Activated T-helper 1 cell treated with anti-CD3 and anti-CD28 coated beads, Interleukin-12 subunit alpha, Interleukin-12 subunit beta, Interleukin-2, Interleukin-4 antibody, amounts not matched to agents 30 ng/mL and 10 ng/mL and 1 ng/mL, durations not matched to agents 14 hours and 24 hours and 36 hours (primary cell): ENCODE results near the gene ADGRB2. TPM values are rescaled to one million over a fixed set of nuclear protein-coding genes. Genes with fewer than 3 reads are reported as not detected.
A peak's percentile ranks its signal among the peaks of the same experiment; 100 is the strongest.

Experiments
- DNase-seq: peaks from one replicate; pipeline ENCODE4 v3.0.0; 2021; ENCODE audit warnings: low spot score
- H3K27ac Mint-ChIP-seq: one replicate; pipeline ENCODE4 v1.8.0; 2021; ENCODE audit warnings: mild to moderate bottlenecking, mixed read lengths
- H3K27me3 Mint-ChIP-seq: one replicate; pipeline ENCODE4 v1.8.0; 2022; ENCODE audit warnings: mild to moderate bottlenecking, moderate library complexity, mixed read lengths; ENCODE audit not compliant: insufficient read depth
- H3K36me3 Mint-ChIP-seq: one replicate; pipeline ENCODE4 v1.8.0; 2021; ENCODE audit warnings: low read depth, mixed read lengths
- H3K4me1 Mint-ChIP-seq: one replicate; pipeline ENCODE4 v1.8.0; 2021; ENCODE audit warnings: low read depth, mixed read lengths
- H3K4me3 Mint-ChIP-seq: one replicate; pipeline ENCODE4 v1.8.0; 2021; ENCODE audit warnings: mild to moderate bottlenecking, moderate library complexity, mixed read lengths
- H3K9me3 Mint-ChIP-seq: one replicate; pipeline ENCODE4 v1.8.0; 2021; ENCODE audit warnings: mixed read lengths
- intact Hi-C: fragments of 100-400 bp; cut with micrococcal nuclease; formaldehyde crosslinking; loops from one replicate; pipeline ENCODE4 v1.15.1; 2024
- total RNA-seq: library from RNA; stranded (reverse); gene quantifications from 2 replicates; pipeline ENCODE4 v1.2.3, GENCODE V29; 2022

The ADGRB2 gene, protein sequence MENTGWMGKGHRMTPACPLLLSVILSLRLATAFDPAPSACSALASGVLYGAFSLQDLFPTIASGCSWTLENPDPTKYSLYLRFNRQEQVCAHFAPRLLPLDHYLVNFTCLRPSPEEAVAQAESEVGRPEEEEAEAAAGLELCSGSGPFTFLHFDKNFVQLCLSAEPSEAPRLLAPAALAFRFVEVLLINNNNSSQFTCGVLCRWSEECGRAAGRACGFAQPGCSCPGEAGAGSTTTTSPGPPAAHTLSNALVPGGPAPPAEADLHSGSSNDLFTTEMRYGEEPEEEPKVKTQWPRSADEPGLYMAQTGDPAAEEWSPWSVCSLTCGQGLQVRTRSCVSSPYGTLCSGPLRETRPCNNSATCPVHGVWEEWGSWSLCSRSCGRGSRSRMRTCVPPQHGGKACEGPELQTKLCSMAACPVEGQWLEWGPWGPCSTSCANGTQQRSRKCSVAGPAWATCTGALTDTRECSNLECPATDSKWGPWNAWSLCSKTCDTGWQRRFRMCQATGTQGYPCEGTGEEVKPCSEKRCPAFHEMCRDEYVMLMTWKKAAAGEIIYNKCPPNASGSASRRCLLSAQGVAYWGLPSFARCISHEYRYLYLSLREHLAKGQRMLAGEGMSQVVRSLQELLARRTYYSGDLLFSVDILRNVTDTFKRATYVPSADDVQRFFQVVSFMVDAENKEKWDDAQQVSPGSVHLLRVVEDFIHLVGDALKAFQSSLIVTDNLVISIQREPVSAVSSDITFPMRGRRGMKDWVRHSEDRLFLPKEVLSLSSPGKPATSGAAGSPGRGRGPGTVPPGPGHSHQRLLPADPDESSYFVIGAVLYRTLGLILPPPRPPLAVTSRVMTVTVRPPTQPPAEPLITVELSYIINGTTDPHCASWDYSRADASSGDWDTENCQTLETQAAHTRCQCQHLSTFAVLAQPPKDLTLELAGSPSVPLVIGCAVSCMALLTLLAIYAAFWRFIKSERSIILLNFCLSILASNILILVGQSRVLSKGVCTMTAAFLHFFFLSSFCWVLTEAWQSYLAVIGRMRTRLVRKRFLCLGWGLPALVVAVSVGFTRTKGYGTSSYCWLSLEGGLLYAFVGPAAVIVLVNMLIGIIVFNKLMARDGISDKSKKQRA (N-terminal part only)
- total RNA-seq: 0.13 and 0.29 TPM in 2 replicates

DNA sequence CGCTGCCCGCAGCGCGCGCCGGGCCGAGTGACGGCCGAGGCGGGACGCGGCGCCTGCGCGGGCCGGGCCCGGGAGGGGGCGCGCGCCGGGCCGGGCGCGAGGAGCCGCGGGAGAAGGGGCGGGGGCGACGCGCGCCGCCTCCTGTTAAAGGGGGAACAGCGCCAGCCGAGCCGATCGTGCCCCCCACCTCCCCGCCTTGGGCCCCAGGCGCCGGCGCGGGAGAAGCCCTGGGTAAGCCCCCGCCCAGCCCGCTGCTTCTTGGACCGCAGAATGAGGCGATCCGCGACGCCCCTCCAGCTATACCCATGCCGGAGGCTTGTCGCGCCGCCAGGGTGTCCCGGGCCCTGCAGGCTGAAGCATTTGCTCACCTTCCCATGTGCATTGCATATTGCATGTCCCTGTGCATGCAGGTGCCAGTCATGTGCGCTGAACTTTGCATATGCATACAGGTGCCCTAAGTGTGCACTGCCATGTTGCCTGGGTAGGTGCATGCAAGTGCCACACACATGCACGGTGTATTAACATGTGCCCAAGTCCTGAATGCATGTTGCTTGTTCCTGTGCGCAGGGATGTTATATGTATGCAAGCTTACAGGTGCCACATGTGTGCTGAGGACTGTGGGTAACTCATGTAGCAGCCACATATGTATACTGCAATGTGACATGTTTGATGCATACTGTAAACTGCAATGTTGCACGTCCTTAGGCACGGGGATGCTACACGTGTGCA, at the start of gene ADGRB2:
ADGRB2 (minus strand) TSS at position 29 of the 729 bp plus-strand sequence. CDS start 7,119 bp downstream, outside the sequence.
- H3K4me3 Mint-ChIP-seq: peak within 1 kb of the TSS; percentile 81
- peaks cover 66% of the 10 kb centered on the region for H3K27me3 Mint-ChIP-seq
- DNase-seq: no peak
- no peak within 1 kb of the TSS for H3K27ac Mint-ChIP-seq
- intact Hi-C loops: loop anchor here (5.0 kb wide), 3 partner anchors 57 to 1022 kb away; no protein-coding TSS in a partner anchor
- no peaks in the 10 kb centered on the region for H3K9me3 Mint-ChIP-seq
- H3K36me3 Mint-ChIP-seq: no peaks in the 10 kb centered on the region
- H3K4me1 Mint-ChIP-seq: peaks cover 38% of the 10 kb centered on the region

DNA sequence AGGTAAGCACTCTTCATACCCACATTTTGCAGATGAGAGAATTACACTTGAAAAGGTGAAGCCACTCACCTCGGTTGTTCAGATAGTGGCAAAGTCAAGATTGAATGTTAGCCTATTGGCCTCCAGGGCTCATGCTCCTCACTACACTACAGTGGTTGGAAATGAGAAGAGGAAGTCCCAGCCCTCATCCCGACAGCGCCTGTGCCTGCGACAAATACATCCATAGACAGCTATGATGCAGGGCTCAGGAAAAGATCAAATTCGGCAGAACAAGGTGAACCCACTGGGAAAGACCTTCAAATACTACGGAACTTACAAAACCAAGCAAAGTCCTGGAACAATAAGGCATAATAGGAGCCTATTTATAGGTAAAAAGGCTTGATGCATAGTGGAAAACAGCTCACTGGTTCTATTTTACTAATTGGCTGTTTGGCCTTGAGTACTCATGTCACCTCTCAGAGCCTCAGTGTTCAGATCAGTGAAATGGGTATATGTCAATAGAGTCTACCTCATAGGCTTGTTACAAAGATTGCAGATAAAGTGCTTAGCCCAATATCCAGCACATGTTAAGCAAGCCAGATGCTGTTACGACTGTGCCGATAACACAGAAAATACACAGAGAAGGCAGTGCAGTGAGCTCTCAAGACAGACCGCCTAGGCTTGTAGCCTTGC, 48.2 kb upstream of the ADGRB2 start:
- intact Hi-C loops: no loop called here
- Mint-ChIP-seq H3K36me3 (no peaks in the 10 kb centered on the region), H3K9me3 (no peaks in the 10 kb centered on the region)

DNA sequence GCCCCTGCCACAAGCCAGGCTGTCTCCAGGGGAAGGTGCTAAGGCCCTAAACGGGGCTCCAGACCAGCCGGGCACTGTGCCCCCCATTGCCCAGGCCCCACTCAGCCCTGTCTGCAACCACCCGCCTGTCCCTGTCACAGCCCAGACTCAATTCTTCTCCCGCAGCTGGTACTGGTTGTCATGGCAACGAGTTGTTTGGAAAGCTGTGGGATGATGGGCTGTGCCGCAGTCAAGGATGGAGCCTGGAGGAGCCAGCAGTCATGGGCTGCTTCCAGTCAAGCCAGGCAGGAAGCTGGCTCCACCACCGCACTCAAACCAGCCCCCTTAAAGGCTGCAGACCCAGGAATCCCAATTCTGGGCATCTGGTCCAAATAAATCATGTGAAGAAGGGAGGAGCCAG, 47.5 kb upstream of the ADGRB2 start:
- Mint-ChIP-seq H3K9me3 (no peaks in the 10 kb centered on the region), H3K4me3 (no peak overlapping the region), H3K4me1 (peaks cover 10% of the 10 kb centered on the region), H3K36me3 (no peaks in the 10 kb centered on the region), H3K27ac (no peak overlapping the region), H3K27me3 (peaks cover 12% of the 10 kb centered on the region)
- intact Hi-C loops: no loop called here
- DNase-seq: no peak

More for the DNA sequence above, 48.2 kb upstream of the ADGRB2 start:
- Mint-ChIP-seq H3K4me1 (peaks cover 10% of the 10 kb centered on the region), H3K27me3 (peaks cover 10% of the 10 kb centered on the region), H3K27ac (no peak overlapping the region), H3K4me3 (no peak overlapping the region)
- DNase-seq: no peak

DNA sequence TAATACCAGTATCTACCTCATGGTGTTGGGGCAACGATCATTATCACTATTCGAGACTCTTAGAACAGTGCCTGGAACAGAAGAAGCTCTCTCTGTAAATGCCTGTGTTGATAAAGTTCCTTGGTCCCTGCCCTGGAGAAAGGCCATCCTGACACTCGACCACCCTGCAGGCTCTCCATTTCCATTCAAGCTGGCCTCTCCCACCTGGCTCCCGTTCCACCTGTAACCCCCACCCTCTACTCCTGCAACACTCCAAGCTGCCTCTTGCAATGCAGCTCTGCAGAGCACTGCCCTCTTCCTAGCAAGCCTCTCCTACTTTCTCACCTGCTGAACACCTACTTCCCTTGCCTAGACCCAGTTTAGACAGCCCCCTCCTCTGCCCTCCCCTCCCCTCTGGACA, 45.6 kb upstream of the ADGRB2 start:
- Mint-ChIP-seq H3K36me3 (no peaks in the 10 kb centered on the region), H3K27me3 (peaks cover 15% of the 10 kb centered on the region), H3K4me1 (peaks cover 5% of the 10 kb centered on the region), H3K9me3 (no peaks in the 10 kb centered on the region), H3K4me3 (no peak overlapping the region), H3K27ac (no peak overlapping the region)
- DNase-seq: no peak
- intact Hi-C loops: no loop called here

DNA sequence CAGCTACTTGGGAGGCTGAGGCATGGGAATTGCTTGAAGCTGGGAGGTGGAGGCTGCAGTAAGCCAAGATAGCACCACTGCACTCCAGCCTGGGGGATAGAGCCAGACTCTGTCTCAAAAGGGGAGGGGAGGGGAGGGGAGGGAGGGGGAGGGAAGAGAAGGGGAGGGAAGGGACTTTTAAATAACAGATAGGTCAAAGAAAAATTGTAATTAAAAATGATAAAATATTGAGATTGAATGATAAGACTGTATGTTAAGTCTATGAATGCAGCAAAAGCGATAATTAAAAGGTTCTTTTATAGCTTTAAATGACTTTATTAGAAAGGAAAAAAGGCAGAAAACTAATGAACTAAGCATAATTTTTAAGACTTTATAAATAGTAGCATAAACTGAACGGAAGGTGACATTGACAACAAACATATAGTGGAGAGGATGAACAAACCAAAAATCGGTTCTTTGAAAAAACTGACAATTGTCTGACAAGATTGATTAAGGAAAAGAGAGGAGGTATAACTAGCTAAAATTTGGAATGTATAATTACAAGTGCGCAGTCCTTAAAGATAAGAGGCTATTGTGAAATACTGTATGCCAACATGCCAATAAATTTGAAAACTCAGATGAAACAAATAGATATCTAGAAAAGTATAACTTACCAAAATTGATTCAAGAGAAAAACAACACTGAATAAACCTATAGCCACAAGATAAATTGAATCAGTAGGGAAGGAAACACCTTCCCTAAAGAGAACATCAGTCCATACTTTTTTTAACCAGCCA, 43.3 kb upstream of the ADGRB2 start:
- H3K4me1 Mint-ChIP-seq: peaks cover 5% of the 10 kb centered on the region
- H3K9me3 Mint-ChIP-seq: no peaks in the 10 kb centered on the region
- no peaks in the 10 kb centered on the region for H3K36me3 Mint-ChIP-seq
- no peak overlapping the region for H3K27ac Mint-ChIP-seq
- intact Hi-C loops: no loop called here
- DNase-seq: no peak
- no peak overlapping the region for H3K4me3 Mint-ChIP-seq
- H3K27me3 Mint-ChIP-seq: peaks cover 18% of the 10 kb centered on the region

DNA sequence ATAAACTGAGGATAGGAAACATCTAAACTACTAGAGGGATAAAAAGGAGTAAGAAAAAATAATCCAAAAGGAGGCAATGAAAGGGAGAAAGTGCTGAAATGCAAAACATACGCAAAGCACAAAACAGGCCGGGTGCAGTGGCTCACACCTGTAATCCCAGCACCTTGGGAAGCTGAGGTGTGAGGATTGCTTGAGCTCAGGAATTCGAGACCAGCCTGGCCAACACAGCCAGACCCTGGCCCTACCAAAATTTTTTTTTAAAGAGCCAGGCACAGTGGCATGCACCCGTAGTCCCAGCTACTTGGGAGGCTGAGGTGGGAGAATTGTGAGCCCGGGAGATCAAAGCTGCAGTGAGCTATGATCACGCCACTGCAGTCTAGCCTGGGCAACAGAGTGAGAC, 41.2 kb upstream of the ADGRB2 start:
- Mint-ChIP-seq H3K4me1 (no peaks in the 10 kb centered on the region), H3K36me3 (no peaks in the 10 kb centered on the region), H3K4me3 (no peak overlapping the region), H3K27ac (no peak overlapping the region), H3K9me3 (no peaks in the 10 kb centered on the region), H3K27me3 (peaks cover 15% of the 10 kb centered on the region)
- intact Hi-C loops: no loop called here
- no peak for DNase-seq

DNA sequence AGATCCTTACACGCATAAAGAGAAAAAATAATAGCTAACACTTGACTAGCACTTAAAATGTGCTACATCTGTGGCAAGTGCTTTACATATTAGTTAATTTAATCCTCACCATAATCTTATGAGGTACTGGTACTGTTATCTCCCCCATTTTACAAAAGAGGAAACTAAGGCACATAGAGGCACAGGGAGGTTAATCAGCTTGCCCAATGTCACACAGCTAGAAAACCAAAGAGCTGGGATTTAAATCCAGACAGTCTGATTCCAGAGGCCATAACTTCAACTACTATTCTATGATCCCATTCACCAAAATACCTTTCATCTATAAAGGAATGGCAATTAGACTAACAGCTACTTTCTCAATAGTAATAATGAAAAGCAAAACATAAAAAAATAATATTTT, 40.0 kb upstream of the ADGRB2 start:
- H3K4me1 Mint-ChIP-seq: no peaks in the 10 kb centered on the region
- H3K27me3 Mint-ChIP-seq: peaks cover 13% of the 10 kb centered on the region
- DNase-seq: no peak
- H3K27ac Mint-ChIP-seq: no peak overlapping the region
- no peak overlapping the region for H3K4me3 Mint-ChIP-seq
- no peaks in the 10 kb centered on the region for H3K36me3 Mint-ChIP-seq
- intact Hi-C loops: no loop called here
- no peaks in the 10 kb centered on the region for H3K9me3 Mint-ChIP-seq

DNA sequence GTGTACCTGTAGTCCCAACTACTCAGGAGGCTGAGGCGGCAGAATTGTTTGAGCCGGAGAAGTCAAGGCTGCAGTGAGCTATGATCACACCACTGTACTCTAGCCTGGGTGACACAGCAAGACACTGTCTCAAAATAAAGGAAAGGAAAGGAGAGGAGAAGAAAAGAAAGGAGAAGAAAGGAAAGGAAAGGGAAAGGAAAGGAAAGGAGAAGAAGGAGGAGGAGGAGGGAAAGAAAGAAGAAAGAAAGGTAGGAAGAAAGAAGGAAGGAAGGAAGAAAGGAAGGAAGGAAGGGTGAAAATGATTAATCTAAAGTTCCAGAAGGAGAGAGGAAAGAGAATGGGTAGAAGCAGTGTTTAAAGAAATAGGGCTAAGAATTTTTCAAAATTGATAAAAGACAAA, 39.5 kb upstream of the ADGRB2 start:
- Mint-ChIP-seq H3K4me3 (no peak overlapping the region), H3K27me3 (peaks cover 10% of the 10 kb centered on the region), H3K9me3 (no peaks in the 10 kb centered on the region), H3K36me3 (no peaks in the 10 kb centered on the region), H3K4me1 (no peaks in the 10 kb centered on the region), H3K27ac (no peak overlapping the region)
- no peak for DNase-seq
- intact Hi-C loops: no loop called here

DNA sequence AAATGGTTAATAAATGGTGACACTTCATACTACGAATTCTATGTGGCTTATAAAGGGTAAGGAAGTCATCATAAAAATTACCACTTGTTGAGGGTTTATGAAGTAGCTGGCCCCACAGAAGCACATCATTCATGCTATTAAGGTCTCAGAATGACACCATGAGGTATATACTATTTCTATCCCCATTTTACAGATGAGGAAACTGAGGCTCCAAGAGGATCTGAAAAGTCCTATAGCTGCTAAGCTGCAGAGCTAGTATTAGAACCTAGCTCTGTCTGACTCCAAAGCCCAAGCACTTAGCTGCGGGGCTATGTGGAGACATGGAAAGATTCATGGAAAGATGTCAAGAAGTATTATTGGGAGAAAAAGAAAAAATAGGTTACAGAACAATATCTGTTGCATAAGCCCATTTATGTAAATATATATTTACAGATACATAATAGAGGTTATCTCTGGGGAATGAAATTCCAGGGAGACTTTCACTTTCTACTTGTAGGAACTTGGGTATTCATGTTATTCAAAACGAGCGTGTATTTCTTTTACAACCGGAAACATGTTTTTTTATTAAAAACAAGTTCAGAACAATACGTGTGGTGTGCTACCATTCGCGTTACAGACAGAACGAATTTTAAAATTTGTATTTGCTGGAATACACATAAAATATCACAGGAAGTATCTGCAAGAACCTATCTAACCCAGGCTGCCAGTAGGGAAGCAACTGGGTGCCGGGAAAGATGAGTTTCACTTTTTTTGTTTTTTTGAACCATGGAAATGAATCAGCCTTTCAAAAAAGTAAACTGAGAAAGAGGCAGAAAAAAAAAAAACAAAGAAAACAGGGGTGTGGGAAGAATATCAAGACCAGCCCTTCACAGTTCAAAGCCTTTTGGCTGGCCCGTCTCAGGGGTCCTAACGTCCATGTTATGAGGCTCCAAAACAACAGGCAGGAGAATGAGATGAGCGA, 38.3 kb upstream of the ADGRB2 start:
- Mint-ChIP-seq H3K4me3 (no peak overlapping the region), H3K27me3 (peaks cover 13% of the 10 kb centered on the region), H3K27ac (no peak overlapping the region), H3K4me1 (no peaks in the 10 kb centered on the region), H3K36me3 (no peaks in the 10 kb centered on the region), H3K9me3 (no peaks in the 10 kb centered on the region)
- no peak for DNase-seq
- intact Hi-C loops: no loop called here

DNA sequence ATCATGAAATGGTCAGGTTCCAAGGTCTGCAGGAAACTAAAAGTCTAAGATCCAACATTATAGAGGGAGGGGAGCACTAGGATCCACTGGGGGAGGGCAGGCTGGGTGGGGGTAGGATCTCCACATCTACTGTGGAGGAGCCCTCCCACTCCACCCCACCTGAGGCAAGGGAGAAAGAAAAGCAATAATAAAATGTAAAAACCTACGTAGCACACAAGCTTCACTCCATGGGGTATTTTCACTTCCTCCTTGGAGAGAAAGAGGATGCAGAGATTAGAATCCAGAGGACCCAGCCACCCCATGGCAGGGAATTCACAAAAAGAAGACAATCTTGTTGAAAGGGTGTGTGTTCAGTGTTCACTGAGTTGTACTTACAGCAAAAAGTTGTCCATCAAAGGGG, 37.3 kb upstream of the ADGRB2 start:
- Mint-ChIP-seq H3K4me1 (no peaks in the 10 kb centered on the region), H3K9me3 (no peaks in the 10 kb centered on the region), H3K27ac (no peak overlapping the region), H3K4me3 (no peak overlapping the region), H3K36me3 (no peaks in the 10 kb centered on the region), H3K27me3 (peaks cover 11% of the 10 kb centered on the region)
- intact Hi-C loops: no loop called here
- DNase-seq: no peak

DNA sequence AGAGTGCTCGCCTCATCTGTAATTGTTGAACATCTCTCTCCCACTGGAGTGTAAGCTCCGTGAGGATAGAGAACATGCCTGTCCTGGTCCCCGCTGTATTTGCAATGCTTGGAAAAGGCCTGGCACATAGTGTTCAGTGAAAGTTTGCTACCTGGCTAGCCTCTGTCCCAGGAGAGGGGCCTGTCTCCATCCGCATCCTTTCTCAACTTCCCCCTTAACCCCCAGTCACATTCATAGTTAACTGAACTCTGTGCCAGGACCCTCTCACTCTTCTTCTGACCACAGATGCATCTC, 36.5 kb upstream of the ADGRB2 start:
- Mint-ChIP-seq H3K27ac (no peak overlapping the region), H3K36me3 (no peaks in the 10 kb centered on the region), H3K27me3 (peaks cover 8% of the 10 kb centered on the region), H3K4me1 (no peaks in the 10 kb centered on the region), H3K4me3 (no peak overlapping the region), H3K9me3 (no peaks in the 10 kb centered on the region)
- intact Hi-C loops: no loop called here
- DNase-seq: no peak
